GM12872 (cell line): Measurements from ENCODE around the gene ZNF83.
A peak's percentile ranks its signal among the peaks of the same experiment; 100 is the strongest.

ENCODE experiments used
- TF ChIP-seq, protein P1 (sequence below): IDR thresholded peaks from 3 replicates; pipeline ENCODE4 v1.5.1; 2011; ENCODE audit warnings: low read depth, mild to moderate bottlenecking, low read length, moderate library complexity; ENCODE audit not compliant: insufficient read depth

The ZNF83 gene

DNA sequence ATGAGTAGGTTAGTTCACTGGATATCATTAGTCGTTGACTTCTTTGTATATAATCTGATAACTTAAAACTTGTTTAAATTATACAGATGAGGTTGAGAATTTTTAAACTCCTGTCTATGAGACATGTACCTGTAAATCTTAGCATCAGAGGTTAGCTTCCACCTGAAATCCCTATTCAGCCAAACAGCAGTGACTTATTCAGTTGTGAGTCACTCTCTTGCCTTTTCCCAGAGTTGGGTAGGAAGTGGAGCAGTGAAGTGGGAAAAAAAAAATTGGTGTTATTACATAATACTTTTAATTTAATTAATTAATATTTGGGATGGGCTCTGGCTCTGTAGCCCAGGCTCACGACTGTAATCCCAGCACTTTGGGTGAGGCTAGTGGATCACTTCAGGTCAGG, 35.2 kb downstream of the ZNF83 start:
- TF ChIP-seq, protein P1, sequence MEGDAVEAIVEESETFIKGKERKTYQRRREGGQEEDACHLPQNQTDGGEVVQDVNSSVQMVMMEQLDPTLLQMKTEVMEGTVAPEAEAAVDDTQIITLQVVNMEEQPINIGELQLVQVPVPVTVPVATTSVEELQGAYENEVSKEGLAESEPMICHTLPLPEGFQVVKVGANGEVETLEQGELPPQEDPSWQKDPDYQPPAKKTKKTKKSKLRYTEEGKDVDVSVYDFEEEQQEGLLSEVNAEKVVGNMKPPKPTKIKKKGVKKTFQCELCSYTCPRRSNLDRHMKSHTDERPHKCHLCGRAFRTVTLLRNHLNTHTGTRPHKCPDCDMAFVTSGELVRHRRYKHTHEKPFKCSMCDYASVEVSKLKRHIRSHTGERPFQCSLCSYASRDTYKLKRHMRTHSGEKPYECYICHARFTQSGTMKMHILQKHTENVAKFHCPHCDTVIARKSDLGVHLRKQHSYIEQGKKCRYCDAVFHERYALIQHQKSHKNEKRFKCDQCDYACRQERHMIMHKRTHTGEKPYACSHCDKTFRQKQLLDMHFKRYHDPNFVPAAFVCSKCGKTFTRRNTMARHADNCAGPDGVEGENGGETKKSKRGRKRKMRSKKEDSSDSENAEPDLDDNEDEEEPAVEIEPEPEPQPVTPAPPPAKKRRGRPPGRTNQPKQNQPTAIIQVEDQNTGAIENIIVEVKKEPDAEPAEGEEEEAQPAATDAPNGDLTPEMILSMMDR = no peak

DNA sequence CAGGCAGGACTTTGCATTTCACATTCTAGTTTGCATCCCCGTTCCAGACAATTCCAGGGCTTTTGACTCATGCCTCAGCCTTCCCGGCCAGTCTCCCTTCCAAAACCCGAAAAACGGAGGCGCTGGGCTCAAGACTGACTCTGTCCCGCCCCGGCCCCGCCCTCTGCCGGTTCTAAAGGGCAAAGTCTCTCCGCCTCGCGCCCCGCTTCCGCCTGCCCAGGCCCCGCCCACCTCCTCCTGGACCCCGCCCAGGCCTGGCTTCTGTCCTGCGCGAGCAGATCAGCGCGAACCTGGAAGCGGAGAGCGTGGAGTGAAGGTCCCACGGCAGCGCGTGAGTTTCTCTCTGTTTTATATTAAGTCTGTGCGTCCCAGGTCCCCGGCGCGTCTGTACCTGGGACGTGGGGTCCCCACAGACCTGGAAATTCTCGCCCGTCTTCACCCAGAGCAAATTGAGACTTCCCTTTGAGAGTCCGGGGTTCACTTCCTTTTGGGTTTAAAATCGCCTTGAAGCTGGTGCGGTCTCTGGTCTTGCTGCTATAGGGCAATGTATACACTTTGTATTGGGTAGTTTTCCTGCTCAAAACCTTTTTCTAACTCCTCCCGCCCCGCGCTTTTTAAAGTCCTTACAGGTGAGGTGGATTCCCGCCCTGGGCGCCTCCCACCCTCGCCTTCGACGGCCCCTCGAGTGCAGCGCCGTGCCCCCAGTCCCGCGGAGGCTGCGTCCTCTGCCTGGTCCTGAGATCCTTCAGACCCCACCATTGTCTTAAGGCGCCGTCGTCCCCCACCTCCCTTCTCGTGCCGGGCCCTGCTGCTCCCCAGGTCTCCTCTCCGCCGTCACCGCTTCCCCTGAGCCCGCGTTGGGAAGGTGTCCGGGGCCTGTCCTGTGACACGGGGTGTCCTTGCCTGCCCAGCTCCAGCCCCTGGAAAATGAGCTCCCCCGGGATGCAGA, 36.9 kb downstream of the ZNF83 start:
- TF ChIP-seq, protein P1 = peak; percentile 36; the same call in 2 of the 3 replicates

DNA sequence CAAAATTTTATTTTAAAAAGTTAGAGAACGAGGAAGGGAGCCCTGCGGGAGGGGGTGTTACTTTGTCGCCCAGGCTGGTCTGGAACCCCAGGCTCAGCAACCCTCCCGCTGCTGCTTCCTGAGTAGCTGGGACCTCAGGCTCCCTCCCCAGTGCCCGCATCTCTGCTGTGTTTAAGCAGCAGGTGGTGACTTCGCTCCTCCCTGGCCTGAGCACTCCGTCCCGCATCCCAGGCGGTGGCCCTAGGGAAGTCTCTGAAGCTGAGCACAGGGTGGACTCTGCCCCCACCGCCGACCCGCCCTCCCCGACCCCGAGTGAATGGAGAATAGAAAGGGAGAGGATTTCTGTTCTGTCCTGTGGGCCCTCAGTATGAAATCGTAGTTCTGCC, 37.5 kb downstream of the ZNF83 start:
- TF ChIP-seq, protein P1 = no peak

DNA sequence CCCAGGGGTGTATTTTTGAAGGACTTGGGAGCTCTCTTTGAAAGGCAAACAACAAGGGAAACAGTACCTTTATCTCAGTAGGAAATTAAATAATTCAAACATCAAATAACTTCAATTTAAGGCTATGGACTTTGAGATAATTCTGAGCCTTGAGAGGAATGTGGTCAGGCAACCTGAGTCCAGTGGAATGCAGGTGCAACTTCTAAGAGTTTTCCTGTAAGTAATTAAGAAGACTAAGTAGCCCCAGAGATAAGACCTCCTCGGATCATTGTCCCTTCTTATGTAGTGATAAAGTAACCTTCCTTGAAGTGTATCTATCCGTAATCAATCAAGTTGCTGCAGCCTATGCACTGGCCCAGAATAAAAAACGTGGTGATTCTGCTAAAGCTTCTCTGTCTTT, 38.9 kb downstream of the ZNF83 start:
- TF ChIP-seq, protein P1 = no peak

DNA sequence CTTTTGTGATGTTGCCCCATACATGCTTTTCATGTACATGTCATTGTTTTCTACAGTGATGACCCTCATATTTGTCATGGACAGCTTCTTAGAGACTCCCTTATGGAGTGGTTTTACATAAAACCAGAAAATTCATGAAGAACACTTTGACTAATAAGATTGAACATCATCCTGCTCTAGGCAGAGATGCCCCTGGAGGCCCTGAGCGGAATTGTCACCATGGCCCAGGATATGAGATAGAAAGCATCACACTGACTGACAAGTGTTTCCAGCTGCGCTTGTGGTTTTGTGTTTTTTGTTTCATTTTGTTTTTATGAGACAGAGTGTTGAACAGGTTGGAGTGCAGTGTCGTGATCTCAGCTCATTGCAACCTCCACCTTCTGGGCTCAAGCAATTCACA, 45.9 kb downstream of the ZNF83 start:
- TF ChIP-seq, protein P1 = peak; percentile 19; the same call in 1 of the 3 replicates

DNA sequence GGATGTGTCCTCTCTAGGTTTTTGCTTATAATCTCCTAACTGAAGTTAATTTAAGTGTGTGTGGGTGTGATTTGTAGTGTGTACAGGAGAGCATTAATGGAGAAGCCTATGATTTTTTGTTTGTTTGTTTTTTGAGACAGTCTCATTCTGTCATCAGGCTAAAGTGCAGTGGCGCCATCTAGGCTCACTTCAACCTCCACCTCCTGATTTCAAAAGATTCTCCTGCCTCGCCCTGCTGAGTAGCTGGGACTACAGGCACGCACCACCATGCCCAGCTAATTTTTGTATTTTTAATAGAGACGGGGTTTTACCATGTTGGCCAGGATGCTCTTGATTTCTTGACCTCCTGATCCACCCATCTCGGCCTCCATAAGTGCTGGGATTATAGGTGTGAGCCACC, 47.4 kb downstream of the ZNF83 start:
- TF ChIP-seq, protein P1 = no peak

DNA sequence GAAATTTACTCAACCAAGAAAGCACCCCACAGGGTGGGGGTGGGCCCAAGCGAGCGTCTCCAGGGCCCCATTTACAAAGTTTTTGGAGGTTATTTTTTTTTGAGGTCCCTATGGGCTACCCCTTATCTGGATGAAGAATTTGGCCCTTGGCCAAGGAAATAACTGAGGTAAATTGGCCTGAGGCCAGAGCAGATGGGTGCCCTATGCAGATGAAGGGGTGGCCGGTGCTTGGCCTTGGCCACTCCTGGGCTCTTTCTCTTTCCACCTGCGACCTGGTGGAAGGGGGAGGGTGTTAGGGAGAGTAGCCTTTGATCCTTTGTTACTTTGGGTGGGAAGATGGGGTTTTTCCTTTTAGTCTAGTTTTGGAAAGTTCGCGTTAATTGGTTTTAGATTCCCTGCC, 52.6 kb downstream of the ZNF83 start:
- TF ChIP-seq, protein P1 = no peak
